GM18951 (cell line): ENCODE results near the gene PRKAB1.

Experiments used
- POLR2A ChIP-seq: IDR thresholded peaks from 4 replicates; pipeline ENCODE4 v1.6.1; 2011; ENCODE audit warnings: mild to moderate bottlenecking; ENCODE audit not compliant: insufficient read length, insufficient read depth; ENCODE audit errors: extremely low read depth
- in situ Hi-C: fragments of 300-500 bp; cut with MboI; formaldehyde crosslinking; loops from one replicate; pipeline ENCODE4 v1.12.0; 2022; ENCODE audit warnings: low sequenced_read_pairs, mixed read lengths, inconsistent platforms; ENCODE audit not compliant: unreplicated experiment

PRKAB1 gene

GRCh38 chr12:119672194-119672593, 4.3 kb downstream of the PRKAB1 start:
- in situ Hi-C loops = no loop called here
- TF ChIP-seq POLR2A = no peak

GRCh38 chr12:119673634-119674033, 5.7 kb downstream of the PRKAB1 start:
- no peak for TF ChIP-seq POLR2A
- in situ Hi-C loops = no loop called here

- no peak for TF ChIP-seq POLR2A
- in situ Hi-C loops = no loop called here
Measured at GRCh38 chr12:119674560-119674959, 6.6 kb downstream of the PRKAB1 start.

GRCh38 chr12:119676022-119676421, 8.1 kb downstream of the PRKAB1 start:
- TF ChIP-seq POLR2A = no peak
- in situ Hi-C loops = no loop called here

GRCh38 chr12:119676573-119676972, 8.6 kb downstream of the PRKAB1 start:
- TF ChIP-seq POLR2A = no peak
- in situ Hi-C loops = no loop called here

- TF ChIP-seq POLR2A = no peak
- in situ Hi-C loops = no loop called here
Measured at GRCh38 chr12:119678459-119678858, 10.5 kb downstream of the PRKAB1 start.

- no peak for TF ChIP-seq POLR2A
- in situ Hi-C loops = no loop called here
Measured at GRCh38 chr12:119679081-119679480, 11.1 kb downstream of the PRKAB1 start.

GRCh38 chr12:119679490-119679889, 11.6 kb downstream of the PRKAB1 start:
- TF ChIP-seq POLR2A = no peak
- in situ Hi-C loops = no loop called here

- no peak for TF ChIP-seq POLR2A
- in situ Hi-C loops = no loop called here
Measured at GRCh38 chr12:119681111-119681510, 13.2 kb downstream of the PRKAB1 start.

- in situ Hi-C loops = no loop called here
- no peak for TF ChIP-seq POLR2A
Measured at GRCh38 chr12:119681728-119682638, 14.1 kb downstream of the PRKAB1 start.

GRCh38 chr12:119682639-119683252, 14.8 kb downstream of the PRKAB1 start:
- no peak for TF ChIP-seq POLR2A
- in situ Hi-C loops = no loop called here

GRCh38 chr12:119683413-119683812, 15.5 kb downstream of the PRKAB1 start:
- no peak for TF ChIP-seq POLR2A
- in situ Hi-C loops = no loop called here

- no peak for TF ChIP-seq POLR2A
- in situ Hi-C loops = no loop called here
Measured at GRCh38 chr12:119683816-119684215, 15.9 kb downstream of the PRKAB1 start.

GRCh38 chr12:119684711-119685369, 16.9 kb downstream of the PRKAB1 start:
- in situ Hi-C loops = no loop called here

GRCh38 chr12:119685375-119685774, 17.4 kb downstream of the PRKAB1 start:
- no peak for TF ChIP-seq POLR2A
- in situ Hi-C loops = no loop called here

More at GRCh38 chr12:119684711-119685369, 16.9 kb downstream of the PRKAB1 start:
- no peak for TF ChIP-seq POLR2A
